H9 (cell line): ENCODE data around the gene DCAF12. TPM values are rescaled to one million over a fixed set of nuclear protein-coding genes. Genes with fewer than 3 reads are reported as not detected.

Experiments used
- DNase-seq: peaks from one replicate; pipeline ENCODE4 v3.0.0-alpha.2; 2017
- H2AFZ ChIP-seq: one replicate; pipeline ENCODE4 v1.6.1; 2013; ENCODE audit warnings: mild to moderate bottlenecking, low read length, control low read depth, moderate library complexity
- H2AK5ac ChIP-seq: 2 replicates; pipeline ENCODE4 v1.6.1; 2013; ENCODE audit warnings: low read length, control low read depth, mixed read lengths; ENCODE audit not compliant: insufficient read length
- H2BK120ac ChIP-seq: one replicate; pipeline ENCODE4 v1.6.1; 2013; ENCODE audit warnings: low read depth, mild to moderate bottlenecking, low read length, control low read depth, inconsistent platforms; ENCODE audit not compliant: poor library complexity, severe bottlenecking
- H2BK12ac ChIP-seq: 2 replicates; pipeline ENCODE4 v1.6.1; 2013; ENCODE audit warnings: low read length, control low read depth, mixed read lengths, low read depth; ENCODE audit not compliant: insufficient read length
- H2BK15ac ChIP-seq: 2 replicates; pipeline ENCODE4 v1.6.1; 2013; ENCODE audit warnings: low read depth, low read length, control low read depth
- H2BK20ac ChIP-seq: one replicate; pipeline ENCODE4 v1.6.1; 2013; ENCODE audit warnings: low read depth, mild to moderate bottlenecking, low read length, control low read depth, inconsistent platforms; ENCODE audit not compliant: poor library complexity, severe bottlenecking
- H2BK5ac ChIP-seq: 2 replicates; pipeline ENCODE4 v1.6.1; 2013; ENCODE audit warnings: low read length, control low read depth, mixed read lengths; ENCODE audit not compliant: insufficient read length
- H3K14ac ChIP-seq: 2 replicates; pipeline ENCODE4 v1.6.1; 2013; ENCODE audit warnings: low read length, control low read depth; ENCODE audit not compliant: insufficient read depth
- H3K18ac ChIP-seq: 2 replicates; pipeline ENCODE4 v1.6.1; 2013; ENCODE audit warnings: low read depth, mild to moderate bottlenecking, mixed read lengths, low read length, control low read depth; ENCODE audit not compliant: insufficient read length
- H3K23ac ChIP-seq: 2 replicates; pipeline ENCODE4 v1.6.1; 2013; ENCODE audit warnings: low read length, control low read depth, mixed read lengths, low read depth; ENCODE audit not compliant: insufficient read length
- H3K23me2 ChIP-seq: 2 replicates; pipeline ENCODE4 v1.6.1; 2013; ENCODE audit warnings: low read depth, mild to moderate bottlenecking, mixed read lengths, low read length, control low read depth; ENCODE audit not compliant: insufficient read length, poor library complexity, severe bottlenecking
- H3K27ac ChIP-seq: 2 replicates; pipeline ENCODE4 v1.5.1; 2013; ENCODE audit warnings: low read length, control low read depth, mixed read lengths, low read depth; ENCODE audit not compliant: insufficient read length
- H3K27me3 ChIP-seq: 2 replicates; pipeline ENCODE4 v1.6.1; 2013; ENCODE audit warnings: low read length, control low read depth, inconsistent platforms; ENCODE audit not compliant: insufficient read depth
- H3K4ac ChIP-seq: 2 replicates; pipeline ENCODE4 v1.6.1; 2013; ENCODE audit warnings: low read depth, mild to moderate bottlenecking, control low read depth, inconsistent platforms, low read length, moderate library complexity
- H3K4me1 ChIP-seq: 2 replicates; pipeline ENCODE4 v1.6.1; 2013; ENCODE audit warnings: low read length, control low read depth, inconsistent platforms; ENCODE audit not compliant: insufficient read depth
- H3K4me2 ChIP-seq: 2 replicates; pipeline ENCODE4 v1.6.1; 2013; ENCODE audit warnings: low read length, control low read depth, mixed read lengths; ENCODE audit not compliant: insufficient read length, insufficient read depth
- H3K56ac ChIP-seq: 2 replicates; pipeline ENCODE4 v1.6.1; 2013; ENCODE audit warnings: low read depth, mild to moderate bottlenecking, mixed read lengths, low read length, control low read depth; ENCODE audit not compliant: insufficient read length
- H3K79me1 ChIP-seq: 2 replicates; pipeline ENCODE4 v1.6.1; 2013; ENCODE audit warnings: low read depth, mild to moderate bottlenecking, moderate library complexity, low read length, control low read depth, inconsistent platforms; ENCODE audit not compliant: insufficient read depth, poor library complexity, severe bottlenecking
- H3K79me2 ChIP-seq: 2 replicates; pipeline ENCODE4 v1.6.1; 2013; ENCODE audit warnings: low read length, control low read depth, inconsistent platforms; ENCODE audit not compliant: insufficient read depth
- H3K9ac ChIP-seq: 2 replicates; pipeline ENCODE4 v1.6.1; 2013; ENCODE audit warnings: low read length, control low read depth, mixed read lengths; ENCODE audit not compliant: insufficient read length; ENCODE audit errors: extremely low read depth
- H3K9me3 ChIP-seq: one replicate; pipeline ENCODE4 v1.6.1; 2013; ENCODE audit warnings: low read depth, low read length, inconsistent platforms; ENCODE audit not compliant: control insufficient read depth
- H3T11ph ChIP-seq: one replicate; pipeline ENCODE4 v1.6.1; 2013; ENCODE audit warnings: mild to moderate bottlenecking, low read length, control low read depth, inconsistent platforms
- H4K20me1 ChIP-seq: one replicate; pipeline ENCODE4 v1.6.1; 2013; ENCODE audit not compliant: control insufficient read depth, insufficient read length, insufficient read depth
- H4K5ac ChIP-seq: 2 replicates; pipeline ENCODE4 v1.6.1; 2013; ENCODE audit warnings: low read depth, mild to moderate bottlenecking, mixed read lengths, low read length, control low read depth; ENCODE audit not compliant: insufficient read length
- H4K8ac ChIP-seq: replicated peaks from 2 replicates; pipeline ENCODE4 v1.6.1; 2013; ENCODE audit warnings: low read length, control low read depth, mixed read lengths, low read depth; ENCODE audit not compliant: insufficient read length
- H4K91ac ChIP-seq: 2 replicates; pipeline ENCODE4 v1.6.1; 2013; ENCODE audit warnings: low read depth, mild to moderate bottlenecking, moderate library complexity, mixed read lengths, low read length, control low read depth; ENCODE audit not compliant: insufficient read length
- H3K27ac Mint-ChIP-seq, 3 experiments: 2 replicates in 2 of 3; 3 replicates in 1 of 3; pipeline ENCODE4 v1.8.0; 2020 to 2021; ENCODE audit warnings: mixed read lengths in 3 of 3, mild to moderate bottlenecking in 1 of 3, moderate library complexity in 1 of 3
- H3K27me3 Mint-ChIP-seq: 2 replicates; pipeline ENCODE4 v1.8.0; 2021; ENCODE audit warnings: low read depth, mild to moderate bottlenecking, moderate library complexity, mixed read lengths
- H3K36me3 Mint-ChIP-seq, 3 experiments: 2 replicates in 2 of 3; 3 replicates in 1 of 3; pipeline ENCODE4 v1.8.0; 2020 to 2021; ENCODE audit warnings: low read depth in 3 of 3, mixed read lengths in 3 of 3; ENCODE audit not compliant: insufficient read depth in 1 of 3
- H3K4me1 Mint-ChIP-seq, 2 experiments: 2 replicates each; pipeline ENCODE4 v1.8.0; 2020; ENCODE audit warnings: mixed read lengths in 2 of 2
- H3K4me3 Mint-ChIP-seq, 2 experiments: 2 replicates in 1 of 2; 3 replicates in 1 of 2; pipeline ENCODE4 v1.8.0; 2020 to 2021; ENCODE audit warnings: mild to moderate bottlenecking in 2 of 2, mixed read lengths in 2 of 2, moderate library complexity in 1 of 2
- H3K9me3 Mint-ChIP-seq, 2 experiments: 2 replicates in 1 of 2; 3 replicates in 1 of 2; pipeline ENCODE4 v1.8.0; 2020; ENCODE audit warnings: mild to moderate bottlenecking in 2 of 2, mixed read lengths in 2 of 2, moderate library complexity in 1 of 2
- WGBS: extraction: QIAGEN DNeasy Blood & Tissue Kit; methylation state at CpG from one replicate; pipeline ENCODE4 v1.1.7; 2013; ENCODE audit warnings: missing lambda C conversion rate, low lambda C conversion rate, mixed read lengths; ENCODE audit not compliant: insufficient read length; ENCODE audit errors: extremely low coverage; 5-methylcytosine and 5-hydroxymethylcytosine counted together
- total RNA-seq: library from RNA; stranded (reverse); gene quantifications from 2 replicates; pipeline ENCODE4 v1.2.1, GENCODE V29; 2021
- TF ChIP-seq, protein P1 (sequence below): fragments of 200-600 bp; sonication (generic); conservative IDR thresholded peaks from 3 replicates; pipeline ENCODE4 v1.8.0; 2021; ENCODE audit warnings: antibody characterized with exemption, mild to moderate bottlenecking

The DCAF12 gene
- total RNA-seq, 1 experiment from 2014 or later = 33.6 TPM

DNA sequence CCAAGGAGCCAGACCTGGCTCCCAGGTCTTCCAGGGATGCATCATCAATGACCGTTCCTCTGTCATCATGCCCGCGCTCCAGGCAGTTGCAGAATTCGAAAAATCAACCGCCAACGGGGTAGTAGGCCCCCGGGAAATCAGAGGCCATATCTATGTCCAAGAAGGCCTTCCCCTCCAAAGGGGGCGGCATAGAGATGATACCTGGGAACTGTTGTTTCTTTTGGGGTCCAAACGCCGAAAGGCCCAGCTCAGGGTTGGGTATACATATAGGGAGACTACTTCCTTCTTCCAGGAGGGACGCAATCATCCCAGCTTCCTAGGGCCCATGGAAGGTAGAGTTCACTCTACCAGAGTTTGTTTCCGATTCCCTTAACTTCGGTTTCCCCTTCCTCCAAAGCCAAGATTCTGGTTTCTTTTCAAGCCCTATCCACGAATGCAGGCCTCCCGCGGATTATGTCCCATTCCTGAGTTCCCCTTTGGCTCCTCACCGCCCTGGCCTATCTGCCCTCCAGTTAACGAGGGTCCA, 754 bp downstream of the DCAF12 start:
- Histone ChIP-seq H3K23ac (no peak overlapping the region), H2AFZ (peak overlapping the region; percentile 24), H3K9ac (peak overlapping the region; percentile 90), H3K9me3 (no peaks in the 10 kb centered on the region), H3K23me2 (peaks cover 11% of the 10 kb centered on the region), H2AK5ac (no peak overlapping the region), H3K18ac (peak overlapping the region; percentile 77), H2BK15ac (no peak overlapping the region), H4K91ac (no peak overlapping the region), H4K20me1 (no peaks in the 10 kb centered on the region), H3T11ph (no peak overlapping the region), H3K56ac (peak overlapping the region; percentile 52), H3K14ac (peak overlapping the region; percentile 90), H2BK5ac (no peak overlapping the region), H3K27ac (no peak overlapping the region), H3K79me1 (peaks cover 5% of the 10 kb centered on the region), H4K5ac (no peak overlapping the region), H3K4me1 (peaks cover 4% of the 10 kb centered on the region; the same call in 1 of the 2 replicates), H2BK12ac (no peak overlapping the region), H3K79me2 (peaks cover 11% of the 10 kb centered on the region; the same call in 1 of the 2 replicates), H2BK120ac (no peak overlapping the region), H4K8ac (no peak overlapping the region), H3K4ac (no peak overlapping the region), H2BK20ac (no peak overlapping the region), H3K4me2 (peak overlapping the region; percentile 98), H3K27me3 (no peaks in the 10 kb centered on the region)
- no peaks in the 10 kb centered on the region; a peak in 1 of 5 replicates for H3K9me3 Mint-ChIP-seq
- H3K36me3 Mint-ChIP-seq = peaks cover 20 to 38% (median 37%) of the 10 kb centered on the region in 3 experiments; a peak in 6 of 7 replicates
- no peaks in the 10 kb centered on the region for H3K27me3 Mint-ChIP-seq
- H3K4me1 Mint-ChIP-seq = peaks cover 15 to 25% of the 10 kb centered on the region in 2 experiments
- TF ChIP-seq, protein P1, sequence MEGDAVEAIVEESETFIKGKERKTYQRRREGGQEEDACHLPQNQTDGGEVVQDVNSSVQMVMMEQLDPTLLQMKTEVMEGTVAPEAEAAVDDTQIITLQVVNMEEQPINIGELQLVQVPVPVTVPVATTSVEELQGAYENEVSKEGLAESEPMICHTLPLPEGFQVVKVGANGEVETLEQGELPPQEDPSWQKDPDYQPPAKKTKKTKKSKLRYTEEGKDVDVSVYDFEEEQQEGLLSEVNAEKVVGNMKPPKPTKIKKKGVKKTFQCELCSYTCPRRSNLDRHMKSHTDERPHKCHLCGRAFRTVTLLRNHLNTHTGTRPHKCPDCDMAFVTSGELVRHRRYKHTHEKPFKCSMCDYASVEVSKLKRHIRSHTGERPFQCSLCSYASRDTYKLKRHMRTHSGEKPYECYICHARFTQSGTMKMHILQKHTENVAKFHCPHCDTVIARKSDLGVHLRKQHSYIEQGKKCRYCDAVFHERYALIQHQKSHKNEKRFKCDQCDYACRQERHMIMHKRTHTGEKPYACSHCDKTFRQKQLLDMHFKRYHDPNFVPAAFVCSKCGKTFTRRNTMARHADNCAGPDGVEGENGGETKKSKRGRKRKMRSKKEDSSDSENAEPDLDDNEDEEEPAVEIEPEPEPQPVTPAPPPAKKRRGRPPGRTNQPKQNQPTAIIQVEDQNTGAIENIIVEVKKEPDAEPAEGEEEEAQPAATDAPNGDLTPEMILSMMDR = no peak; the same call in 2 of the 3 replicates
- peak overlapping the region; percentile 82 to 98 (median 97) for H3K27ac Mint-ChIP-seq
- peak; percentile 29 for DNase-seq
- no CpG with 5 or more reads among the region's 18 CpGs for WGBS
- peak overlapping the region; percentile 92 to 98 for H3K4me3 Mint-ChIP-seq
